Activated CD4-positive, alpha-beta memory T cell treated with anti-CD3 and anti-CD28 coated beads, Interleukin-2, amount 10 ng/mL, durations not matched to agents 7 days and 5 days (primary cell): Measurements from ENCODE around the gene PPAT. TPM values are rescaled to one million over a fixed set of nuclear protein-coding genes. Genes with fewer than 3 reads are reported as not detected.

ENCODE experiments used
- CTCF ChIA-PET: fragments of 350-600 bp; sonication (Branson Sonifier 250); formaldehyde crosslinking; loops from one replicate; lab custom pipeline; 2021; ENCODE audit warnings: antibody characterized with exemption, inconsistent platforms; lab: Charles Lee
- POLR2A ChIA-PET: fragments of 350-600 bp; sonication (Branson Sonifier 250); formaldehyde crosslinking; loops from one replicate; lab custom pipeline; 2021; ENCODE audit warnings: antibody characterized with exemption; lab: Charles Lee
- DNase-seq: peaks from one replicate; pipeline ENCODE4 v3.0.0-alpha.2; 2020
- H3K27ac Mint-ChIP-seq: one replicate; pipeline ENCODE4 v1.8.0; 2021; ENCODE audit warnings: mild to moderate bottlenecking, mixed read lengths
- H3K27me3 Mint-ChIP-seq: one replicate; pipeline ENCODE4 v1.8.0; 2021; ENCODE audit warnings: mixed read lengths
- H3K36me3 Mint-ChIP-seq: one replicate; pipeline ENCODE4 v1.8.0; 2021; ENCODE audit warnings: low read depth, mixed read lengths
- H3K4me1 Mint-ChIP-seq: one replicate; pipeline ENCODE4 v1.8.0; 2021; ENCODE audit warnings: mixed read lengths
- H3K4me3 Mint-ChIP-seq: one replicate; pipeline ENCODE4 v1.8.0; 2021; ENCODE audit warnings: mild to moderate bottlenecking, mixed read lengths
- H3K9me3 Mint-ChIP-seq: one replicate; pipeline ENCODE4 v1.8.0; 2021; ENCODE audit warnings: mixed read lengths
- total RNA-seq, 2 experiments: library from RNA; stranded (reverse); gene quantifications; one replicate each; pipeline ENCODE4 v1.2.3, GENCODE V29; 2021

The PPAT gene
- total RNA-seq, 2 experiments from 2014 or later = 21.6 to 22.7 TPM

DNA sequence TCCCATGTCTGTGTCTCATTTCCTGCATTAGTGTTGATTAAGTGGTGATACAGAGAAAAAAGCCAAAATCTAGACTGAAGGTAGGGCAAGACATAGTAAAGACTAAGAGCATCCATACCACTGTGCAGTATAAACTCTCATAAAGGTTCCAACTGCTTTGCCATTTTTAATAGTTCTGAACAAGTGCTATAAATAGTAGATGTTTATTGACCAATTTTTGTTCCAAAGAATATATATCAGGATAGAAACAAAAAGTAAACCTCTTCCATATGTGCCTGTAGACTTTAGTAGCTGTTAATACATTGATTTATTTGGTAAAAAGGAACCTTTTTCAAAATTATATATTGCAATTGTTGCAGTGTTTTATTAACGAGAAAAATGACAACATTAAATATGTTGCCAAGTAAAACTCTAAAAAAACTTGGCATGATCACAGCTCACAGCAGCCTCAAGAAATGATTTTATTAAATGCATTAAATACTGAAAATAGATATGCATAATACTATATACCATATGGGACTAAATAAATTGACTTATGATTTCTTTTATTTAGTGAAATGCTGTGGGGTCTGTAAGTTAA lies 25.8 kb downstream of the PPAT start:
- POLR2A ChIA-PET = interaction anchor here (3.1 kb wide), 1 partner anchor 22 kb away, joined by 17 read pairs; the partner anchor contains the start of gene AASDH
- Mint-ChIP-seq H3K27ac (no peak overlapping the region), H3K36me3 (peaks cover 12% of the 10 kb centered on the region), H3K27me3 (no peaks in the 10 kb centered on the region), H3K4me1 (peaks cover 26% of the 10 kb centered on the region), H3K4me3 (no peak overlapping the region), H3K9me3 (no peaks in the 10 kb centered on the region)
- no peak for DNase-seq
- CTCF ChIA-PET = interaction anchor here (0.6 to 2.2 kb wide), 3 partner anchors 12 to 819 kb away, joined by 3 to 12 read pairs (median 3); no protein-coding TSS in a partner anchor

DNA sequence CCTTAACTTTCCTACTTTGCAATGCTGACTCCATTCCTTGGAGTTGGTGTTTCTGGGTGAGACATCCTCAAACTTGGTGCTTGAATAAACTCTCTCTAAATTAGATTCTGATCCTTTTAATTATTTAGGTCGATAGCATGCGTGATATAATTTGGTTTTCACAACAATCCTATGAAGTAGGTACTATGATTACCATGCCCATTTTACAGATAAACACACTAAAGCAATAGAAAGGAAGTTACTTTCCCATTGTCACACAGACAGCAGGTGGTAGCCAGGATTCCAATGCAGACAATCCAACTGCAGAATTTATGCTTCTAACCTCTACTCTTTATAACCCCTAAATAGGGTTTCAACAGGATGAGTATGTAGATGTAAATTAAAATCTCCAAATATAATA lies 26.4 kb downstream of the PPAT start:
- peaks cover 24% of the 10 kb centered on the region for H3K4me1 Mint-ChIP-seq
- POLR2A ChIA-PET = no interaction called here
- H3K9me3 Mint-ChIP-seq = no peaks in the 10 kb centered on the region
- no peak for DNase-seq
- CTCF ChIA-PET = interaction anchor here (1.0 to 1.4 kb wide), 3 partner anchors 12 to 21 kb away, joined by 3 to 5 read pairs (median 3); no protein-coding TSS in a partner anchor
- no peak overlapping the region for H3K27ac Mint-ChIP-seq
- peaks cover 12% of the 10 kb centered on the region for H3K36me3 Mint-ChIP-seq
- no peaks in the 10 kb centered on the region for H3K27me3 Mint-ChIP-seq
- H3K4me3 Mint-ChIP-seq = no peak overlapping the region

DNA sequence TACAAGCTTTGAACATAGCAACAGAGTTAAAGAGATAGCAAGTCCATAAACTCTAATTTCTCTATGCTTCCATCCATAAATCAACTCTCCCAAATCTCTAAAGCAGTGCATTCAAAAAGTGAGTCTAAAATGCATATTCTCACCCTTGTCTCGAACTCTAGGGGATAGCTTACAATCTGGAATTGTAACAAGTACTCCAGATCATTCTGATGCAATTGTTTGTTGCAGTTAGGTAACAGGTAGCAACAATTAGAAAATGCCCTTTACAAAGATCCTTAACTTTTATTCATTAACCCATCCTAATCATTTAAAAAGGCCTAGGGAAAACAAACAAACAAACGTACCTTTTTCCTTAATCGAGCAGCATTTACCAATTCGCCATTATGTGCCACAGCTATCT lies 29.3 kb downstream of the PPAT start:
- Mint-ChIP-seq H3K4me1 (peaks cover 16% of the 10 kb centered on the region), H3K27me3 (no peaks in the 10 kb centered on the region), H3K9me3 (no peaks in the 10 kb centered on the region), H3K36me3 (peaks cover 22% of the 10 kb centered on the region), H3K4me3 (no peak overlapping the region), H3K27ac (no peak overlapping the region)
- CTCF ChIA-PET = no interaction called here
- DNase-seq = no peak
- POLR2A ChIA-PET = interaction anchor here (1.4 kb wide), 1 partner anchor 28 kb away, joined by 3 read pairs; no protein-coding TSS in a partner anchor

GRCh38 chr4:56405016-56405415 lies 30.4 kb downstream of the PPAT start:
- Mint-ChIP-seq H3K27me3 (no peaks in the 10 kb centered on the region), H3K9me3 (no peaks in the 10 kb centered on the region), H3K27ac (no peak overlapping the region), H3K4me1 (peaks cover 9% of the 10 kb centered on the region), H3K4me3 (no peak overlapping the region), H3K36me3 (peaks cover 30% of the 10 kb centered on the region)
- DNase-seq = no peak
- CTCF ChIA-PET = interaction anchor here (0.7 to 1.4 kb wide), 3 partner anchors 15 to 470 kb away, joined by 3 to 4 read pairs (median 3); no protein-coding TSS in a partner anchor
- POLR2A ChIA-PET = interaction anchor here (1.1 to 1.3 kb wide), 3 partner anchors 18 to 32 kb away, joined by 3 to 9 read pairs (median 3); partner anchors contain the start of genes AASDH and PPAT

DNA sequence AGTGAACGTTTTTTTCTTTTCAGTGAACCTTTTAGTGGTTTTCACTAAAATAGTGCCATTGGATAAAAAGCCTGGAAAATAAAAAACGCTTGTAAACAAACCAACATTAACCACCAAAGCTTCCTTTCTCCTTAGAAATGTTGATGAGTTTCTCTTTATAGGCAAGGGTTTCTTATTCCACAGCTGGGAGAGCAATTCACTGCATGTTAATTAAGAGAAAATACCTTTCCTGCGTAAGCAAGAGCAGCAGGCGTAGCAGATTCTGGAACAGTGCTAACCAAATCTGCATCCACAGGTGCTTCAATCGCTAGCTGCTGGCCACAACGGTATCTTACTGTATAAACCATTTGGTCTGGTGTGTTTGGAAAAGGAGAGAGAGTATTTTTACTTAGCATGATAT lies 34.9 kb downstream of the PPAT start:
- no peak for DNase-seq
- peaks cover 22% of the 10 kb centered on the region for H3K36me3 Mint-ChIP-seq

GRCh38 chr4:56391270-56391669 lies 44.1 kb downstream of the PPAT start:
- POLR2A ChIA-PET = no interaction called here
- H3K9me3 Mint-ChIP-seq = no peaks in the 10 kb centered on the region
- no peak overlapping the region for H3K27ac Mint-ChIP-seq
- DNase-seq = no peak
- CTCF ChIA-PET = no interaction called here
- no peaks in the 10 kb centered on the region for H3K27me3 Mint-ChIP-seq
- peaks cover 31% of the 10 kb centered on the region for H3K4me1 Mint-ChIP-seq
- no peak overlapping the region for H3K4me3 Mint-ChIP-seq
- peaks cover 2% of the 10 kb centered on the region for H3K36me3 Mint-ChIP-seq

More for the DNA sequence above, 34.9 kb downstream of the PPAT start:
- Mint-ChIP-seq H3K27ac (no peak overlapping the region), H3K4me3 (no peak overlapping the region), H3K27me3 (no peaks in the 10 kb centered on the region), H3K4me1 (no peaks in the 10 kb centered on the region), H3K9me3 (no peaks in the 10 kb centered on the region)
- POLR2A ChIA-PET = interaction anchor here (2.7 kb wide), 1 partner anchor 13 kb away, joined by 11 read pairs; the partner anchor contains the start of gene AASDH
- CTCF ChIA-PET = no interaction called here

DNA sequence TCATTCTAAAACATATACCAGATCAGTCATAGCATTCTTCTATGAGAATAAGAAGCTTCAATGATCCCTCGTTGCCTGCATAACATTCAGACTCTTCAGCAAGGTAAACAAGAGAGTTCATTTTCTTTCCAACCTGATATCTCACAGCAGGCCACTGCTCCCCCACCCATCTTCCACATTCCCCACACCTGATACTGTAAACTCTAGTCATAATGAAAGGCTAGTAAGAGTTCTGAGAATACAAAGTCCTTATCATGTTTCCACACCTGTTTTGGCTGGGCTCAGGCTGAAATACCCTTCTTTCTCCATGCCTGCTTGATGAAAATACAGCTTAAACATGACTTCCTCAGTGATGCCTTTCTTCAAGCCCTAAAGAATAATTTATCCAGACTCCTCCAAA lies 45.9 kb downstream of the PPAT start:
- no peak overlapping the region for H3K27ac Mint-ChIP-seq
- no peaks in the 10 kb centered on the region for H3K27me3 Mint-ChIP-seq
- peaks cover 34% of the 10 kb centered on the region for H3K4me1 Mint-ChIP-seq
- ChIA-PET POLR2A (interaction anchor here (1.9 kb wide), 1 partner anchor 14 kb away, joined by 5 read pairs; no protein-coding TSS in a partner anchor), CTCF (interaction anchor here (1.0 kb wide), 1 partner anchor 46 kb away, joined by 3 read pairs; the partner anchor contains the start of gene PPAT)
- no peak for DNase-seq
- H3K4me3 Mint-ChIP-seq = peak overlapping the region; percentile 31
- peaks cover 2% of the 10 kb centered on the region for H3K36me3 Mint-ChIP-seq
- no peaks in the 10 kb centered on the region for H3K9me3 Mint-ChIP-seq

GRCh38 chr4:56388306-56388705 lies 47.1 kb downstream of the PPAT start:
- Mint-ChIP-seq H3K36me3 (peaks cover 2% of the 10 kb centered on the region), H3K4me3 (peak overlapping the region; percentile 87), H3K9me3 (no peaks in the 10 kb centered on the region), H3K27ac (peak overlapping the region; percentile 98), H3K27me3 (no peaks in the 10 kb centered on the region), H3K4me1 (peaks cover 38% of the 10 kb centered on the region)
- ChIA-PET CTCF (interaction anchor here (1.5 to 2.6 kb wide), 4 partner anchors 35 to 440 kb away, joined by 3 to 24 read pairs (median 10); partner anchors contain the start of genes CEP135, PAICS and PPAT), POLR2A (interaction anchor here (0.8 to 3.1 kb wide), 12 partner anchors 9 to 589 kb away, joined by 3 to 85 read pairs (median 10); partner anchors contain the start of genes NOA1, PAICS, POLR2B and PPAT)
- DNase-seq = no peak

DNA sequence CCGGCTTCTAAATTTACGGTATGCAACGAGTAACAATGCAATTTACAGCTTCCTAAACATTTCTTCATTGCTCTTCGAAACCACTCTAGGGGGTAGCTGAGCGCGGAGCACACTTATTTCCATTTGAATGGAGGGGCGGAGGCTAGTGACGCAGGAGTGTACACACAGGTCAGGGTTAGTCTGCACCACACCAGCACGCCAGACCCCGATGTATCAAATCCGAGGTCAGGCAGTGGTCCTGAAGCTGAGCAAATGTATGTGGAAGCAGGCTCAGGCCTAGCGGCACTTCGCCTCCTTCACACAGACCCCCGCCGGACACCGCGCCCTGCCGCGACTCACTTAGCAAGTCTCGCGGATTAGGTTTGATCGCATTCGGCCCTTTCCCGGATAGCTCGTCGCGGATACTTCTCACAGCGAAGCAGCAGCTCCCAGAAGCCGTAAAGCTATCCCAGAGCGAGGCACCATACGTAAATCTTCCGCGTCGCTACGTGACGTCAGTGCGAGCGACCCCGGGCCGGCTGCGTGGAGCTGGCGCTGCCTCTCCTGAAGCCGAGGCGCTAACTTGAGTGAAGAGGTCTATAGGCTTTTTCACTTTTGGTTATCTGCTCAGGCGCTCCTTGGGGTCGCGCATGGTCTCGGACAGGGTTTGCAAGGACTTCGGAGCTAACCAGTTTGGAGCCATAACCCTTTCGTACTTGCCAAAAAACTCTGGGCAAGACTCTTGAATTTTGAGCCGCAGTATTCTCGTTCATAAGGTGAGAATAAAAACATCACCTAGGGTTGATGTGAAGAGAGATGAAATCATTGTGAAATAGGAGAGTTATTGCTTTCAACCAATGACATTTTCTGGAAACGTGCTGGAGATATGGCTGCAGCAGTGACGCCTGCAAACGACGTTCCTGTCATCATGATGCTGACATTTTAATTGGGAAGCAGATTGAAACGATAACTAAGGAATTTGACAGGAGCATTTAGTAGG lies 48.1 kb downstream of the PPAT start, which contains the start of gene AASDH:
AASDH (minus strand) TSS at position 469 of the 979 bp plus-strand sequence. CDS start 3,192 bp downstream, outside the sequence.
- peaks cover 38% of the 10 kb centered on the region for H3K4me1 Mint-ChIP-seq
- H3K27ac Mint-ChIP-seq = peak within 1 kb of the TSS; percentile 98
- ChIA-PET POLR2A (interaction anchor here (0.6 to 3.1 kb wide), 28 partner anchors 8 to 590 kb away, joined by 3 to 85 read pairs (median 8); partner anchors contain the start of genes CEP135, NOA1, PAICS and POLR2B), CTCF (interaction anchor here (0.6 to 2.6 kb wide), 17 partner anchors 11 to 989 kb away, joined by 3 to 24 read pairs (median 4); partner anchors contain the start of genes CEP135, PAICS and PPAT)
- H3K4me3 Mint-ChIP-seq = peak within 1 kb of the TSS; percentile 87
- no peaks in the 10 kb centered on the region for H3K9me3 Mint-ChIP-seq
- H3K27me3 Mint-ChIP-seq = no peaks in the 10 kb centered on the region
- peaks cover 2% of the 10 kb centered on the region for H3K36me3 Mint-ChIP-seq
- peak; percentile 96 for DNase-seq

- H3K36me3 Mint-ChIP-seq = peaks cover 6% of the 10 kb centered on the region
- H3K4me1 Mint-ChIP-seq = peaks cover 38% of the 10 kb centered on the region
- no peaks in the 10 kb centered on the region for H3K9me3 Mint-ChIP-seq
- ChIA-PET POLR2A (interaction anchor here (0.6 to 3.1 kb wide), 8 partner anchors 11 to 591 kb away, joined by 3 to 85 read pairs (median 10); partner anchors contain the start of genes NOA1, PAICS, POLR2B and PPAT), CTCF (interaction anchor here (0.6 to 2.6 kb wide), 6 partner anchors 12 to 451 kb away, joined by 3 to 24 read pairs (median 4); partner anchors contain the start of genes CEP135, PAICS and PPAT)
- peak overlapping the region; percentile 87 for H3K4me3 Mint-ChIP-seq
- H3K27me3 Mint-ChIP-seq = no peaks in the 10 kb centered on the region
- no peak for DNase-seq
- H3K27ac Mint-ChIP-seq = peak overlapping the region; percentile 98
Measured at GRCh38 chr4:56386091-56386490, 49.3 kb downstream of the PPAT start.

- Mint-ChIP-seq H3K4me3 (no peak overlapping the region), H3K27me3 (no peaks in the 10 kb centered on the region), H3K9me3 (no peaks in the 10 kb centered on the region), H3K36me3 (peaks cover 3% of the 10 kb centered on the region), H3K4me1 (no peaks in the 10 kb centered on the region), H3K27ac (no peak overlapping the region)
- no peak for DNase-seq
- ChIA-PET POLR2A (interaction anchor here (1.3 kb wide), 1 partner anchor 11 kb away, joined by 8 read pairs; the partner anchor contains the start of gene AASDH), CTCF (no interaction called here)
Measured at GRCh38 chr4:56375458-56375857, 60.0 kb downstream of the PPAT start.

DNA sequence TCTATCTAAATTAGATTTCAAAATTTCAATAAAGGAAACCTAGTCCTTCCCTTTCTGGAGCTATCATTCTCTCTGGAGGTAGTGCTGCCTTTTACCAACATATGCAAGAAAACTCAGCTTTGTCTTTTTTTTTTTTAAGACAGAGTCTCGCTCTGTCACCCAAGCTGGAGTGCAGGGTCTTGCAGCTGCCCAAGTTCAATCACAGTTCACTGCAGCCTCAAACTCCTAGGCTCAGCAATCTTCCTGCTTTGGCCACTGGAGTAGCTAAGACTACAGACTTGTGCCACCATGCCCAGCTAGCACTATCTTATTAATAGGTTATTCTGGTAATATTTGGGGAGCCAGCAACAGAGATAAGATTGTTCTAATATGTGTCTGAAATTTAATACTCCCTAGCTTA lies 60.5 kb downstream of the PPAT start:
- no peaks in the 10 kb centered on the region for H3K27me3 Mint-ChIP-seq
- no peak for DNase-seq
- no peak overlapping the region for H3K27ac Mint-ChIP-seq
- H3K4me1 Mint-ChIP-seq = no peaks in the 10 kb centered on the region
- H3K4me3 Mint-ChIP-seq = no peak overlapping the region
- H3K36me3 Mint-ChIP-seq = peaks cover 6% of the 10 kb centered on the region
- POLR2A ChIA-PET = interaction anchor here (1.3 kb wide), 1 partner anchor 12 kb away, joined by 8 read pairs; the partner anchor contains the start of gene AASDH
- CTCF ChIA-PET = no interaction called here
- no peaks in the 10 kb centered on the region for H3K9me3 Mint-ChIP-seq
